PC-3 (cell line): ENCODE results near the gene FRRS1. TPM values are rescaled to one million over a fixed set of nuclear protein-coding genes. Genes with fewer than 3 reads are reported as not detected.

Experiments used
- ATAC-seq: fragments of 200-7000 bp; cut with Tn5 transposase; 2 replicates; pipeline ENCODE4 v1.9.1; 2020; ENCODE audit warnings: mild to moderate bottlenecking, moderate library complexity
- BruUV-seq: library from RNA; stranded (reverse); fragments of 400-500 nt; replicated peaks from 2 replicates; lab custom pipeline; 2021; lab: Mats Ljungman, UMichigan
- CTCF ChIA-PET: fragments of 300-600 bp; sonication (Branson Sonifier 250); formaldehyde crosslinking; loops from one replicate; lab custom pipeline; 2022; ENCODE audit warnings: antibody characterized with exemption; lab: Charles Lee
- POLR2A ChIA-PET: fragments of 300-600 bp; sonication (Branson Sonifier 250); formaldehyde crosslinking; loops from one replicate; lab custom pipeline; 2022; ENCODE audit warnings: antibody characterized with exemption; ENCODE audit not compliant: unreplicated experiment; lab: Charles Lee
- DNase-seq: peaks from one replicate; pipeline ENCODE4 v3.0.0-alpha.2; 2015
- H2AFZ ChIP-seq: fragments of 300-600 bp; sonication (generic); 2 replicates; pipeline ENCODE4 v1.6.0; 2016; ENCODE audit warnings: antibody characterized with exemption, low read length
- H3F3A ChIP-seq: fragments of 300-600 bp; sonication (generic); one replicate; pipeline ENCODE4 v1.6.0; 2017; ENCODE audit warnings: antibody characterized with exemption, low read length, control low read depth, mild to moderate bottlenecking; ENCODE audit not compliant: unreplicated experiment
- H3K27ac ChIP-seq: fragments of 300-600 bp; sonication (generic); 2 replicates; pipeline ENCODE4 v1.5.1; 2016; ENCODE audit warnings: mild to moderate bottlenecking, low read length
- H3K27me3 ChIP-seq: fragments of 300-600 bp; sonication (generic); 2 replicates; pipeline ENCODE4 v1.6.1; 2016; ENCODE audit warnings: low read length, mixed read lengths
- H3K36me3 ChIP-seq: fragments of 300-600 bp; sonication (generic); 2 replicates; pipeline ENCODE4 v1.6.1; 2016; ENCODE audit warnings: low read depth, mixed run types, low read length, mixed read lengths
- H3K4me1 ChIP-seq: fragments of 300-600 bp; sonication (generic); 2 replicates; pipeline ENCODE4 v1.5.1; 2016; ENCODE audit warnings: low read length; ENCODE audit not compliant: insufficient read depth
- H3K4me2 ChIP-seq: fragments of 300-600 bp; sonication (generic); 2 replicates; pipeline ENCODE4 v1.6.0; 2016; ENCODE audit warnings: low read length
- H3K4me3 ChIP-seq: fragments of 300-600 bp; sonication (generic); 2 replicates; pipeline ENCODE4 v1.5.1; 2016; ENCODE audit warnings: mild to moderate bottlenecking, low read length, mixed read lengths
- H3K79me2 ChIP-seq: fragments of 300-600 bp; sonication (generic); 2 replicates; pipeline ENCODE4 v1.6.1; 2017; ENCODE audit warnings: low read length, mixed read lengths
- H3K9ac ChIP-seq: fragments of 300-600 bp; sonication (generic); 2 replicates; pipeline ENCODE4 v1.6.0; 2016; ENCODE audit warnings: mild to moderate bottlenecking, low read length
- H3K9me2 ChIP-seq: fragments of 300-600 bp; sonication (generic); replicated peaks from 2 replicates; pipeline ENCODE4 v1.6.1; 2016; ENCODE audit warnings: mixed run types, low read length, mixed read lengths
- H3K9me3 ChIP-seq: fragments of 300-600 bp; sonication (generic); 2 replicates; pipeline ENCODE4 v1.6.1; 2016; ENCODE audit warnings: low read length, mixed read lengths
- H4K20me1 ChIP-seq: fragments of 300-600 bp; sonication (generic); 2 replicates; pipeline ENCODE4 v1.6.1; 2016; ENCODE audit warnings: low read length, mixed read lengths
- EZH2 ChIP-seq: fragments of 300-600 bp; sonication (generic); IDR thresholded peaks from one replicate; pipeline ENCODE4 v1.6.1; 2017; ENCODE audit warnings: antibody characterized with exemption, mild to moderate bottlenecking, low read length; ENCODE audit not compliant: unreplicated experiment
- EZH2phosphoT487 ChIP-seq: fragments of 300-600 bp; sonication (generic); IDR thresholded peaks from 2 replicates; pipeline ENCODE4 v1.6.1; 2018; ENCODE audit warnings: mild to moderate bottlenecking, antibody characterized with exemption, low read length, borderline replicate concordance
- intact Hi-C: fragments of 100-400 bp; cut with micrococcal nuclease; formaldehyde crosslinking; loops from 2 replicates; pipeline ENCODE4 v1.9.0; 2023
- total RNA-seq: library from RNA; depleted of rRNA; stranded (reverse); fragments of >200 nt; gene quantifications from 2 replicates; pipeline ENCODE4 v1.2.3, GENCODE V29; 2014
- TF ChIP-seq, protein P1 (sequence below): fragments of 300-600 bp; sonication (generic); conservative IDR thresholded peaks from 2 replicates; pipeline ENCODE4 v1.5.1; 2017; ENCODE audit warnings: antibody characterized with exemption, low read depth, mild to moderate bottlenecking, low read length

Gene FRRS1
- total RNA-seq, 1 experiment from 2014 or later: 16.3 TPM

GRCh38 chr1:99665212-99665611 lies 101.2 kb downstream of the FRRS1 start:
- ATAC-seq: no peak
- no peak overlapping the region for H2AFZ ChIP-seq
- H3K4me3 ChIP-seq: no peak overlapping the region
- H3K36me3 ChIP-seq: no peaks in the 10 kb centered on the region
- POLR2A ChIA-PET: interaction anchor here (0.6 kb wide), 2 partner anchors 74 to 172 kb away, joined by 3 to 5 read pairs; no protein-coding TSS in a partner anchor
- no peaks in the 10 kb centered on the region for H4K20me1 ChIP-seq
- H3K4me1 ChIP-seq: peaks cover 14% of the 10 kb centered on the region
- H3F3A ChIP-seq: no peaks in the 10 kb centered on the region
- no peak for DNase-seq
- H3K27ac ChIP-seq: no peak overlapping the region
- CTCF ChIA-PET: no interaction called here
- BruUV-seq: no TSS peak
- H3K9me3 ChIP-seq: no peaks in the 10 kb centered on the region
- H3K27me3 ChIP-seq: no peaks in the 10 kb centered on the region
- intact Hi-C loops: no loop called here
- no peaks in the 10 kb centered on the region for H3K79me2 ChIP-seq
- TF ChIP-seq EZH2phosphoT487 (no peak), EZH2 (no peak)
- TF ChIP-seq, protein P1, sequence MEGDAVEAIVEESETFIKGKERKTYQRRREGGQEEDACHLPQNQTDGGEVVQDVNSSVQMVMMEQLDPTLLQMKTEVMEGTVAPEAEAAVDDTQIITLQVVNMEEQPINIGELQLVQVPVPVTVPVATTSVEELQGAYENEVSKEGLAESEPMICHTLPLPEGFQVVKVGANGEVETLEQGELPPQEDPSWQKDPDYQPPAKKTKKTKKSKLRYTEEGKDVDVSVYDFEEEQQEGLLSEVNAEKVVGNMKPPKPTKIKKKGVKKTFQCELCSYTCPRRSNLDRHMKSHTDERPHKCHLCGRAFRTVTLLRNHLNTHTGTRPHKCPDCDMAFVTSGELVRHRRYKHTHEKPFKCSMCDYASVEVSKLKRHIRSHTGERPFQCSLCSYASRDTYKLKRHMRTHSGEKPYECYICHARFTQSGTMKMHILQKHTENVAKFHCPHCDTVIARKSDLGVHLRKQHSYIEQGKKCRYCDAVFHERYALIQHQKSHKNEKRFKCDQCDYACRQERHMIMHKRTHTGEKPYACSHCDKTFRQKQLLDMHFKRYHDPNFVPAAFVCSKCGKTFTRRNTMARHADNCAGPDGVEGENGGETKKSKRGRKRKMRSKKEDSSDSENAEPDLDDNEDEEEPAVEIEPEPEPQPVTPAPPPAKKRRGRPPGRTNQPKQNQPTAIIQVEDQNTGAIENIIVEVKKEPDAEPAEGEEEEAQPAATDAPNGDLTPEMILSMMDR: no peak
- H3K9ac ChIP-seq: no peak overlapping the region
- H3K9me2 ChIP-seq: no peaks in the 10 kb centered on the region
- H3K4me2 ChIP-seq: no peak overlapping the region

DNA sequence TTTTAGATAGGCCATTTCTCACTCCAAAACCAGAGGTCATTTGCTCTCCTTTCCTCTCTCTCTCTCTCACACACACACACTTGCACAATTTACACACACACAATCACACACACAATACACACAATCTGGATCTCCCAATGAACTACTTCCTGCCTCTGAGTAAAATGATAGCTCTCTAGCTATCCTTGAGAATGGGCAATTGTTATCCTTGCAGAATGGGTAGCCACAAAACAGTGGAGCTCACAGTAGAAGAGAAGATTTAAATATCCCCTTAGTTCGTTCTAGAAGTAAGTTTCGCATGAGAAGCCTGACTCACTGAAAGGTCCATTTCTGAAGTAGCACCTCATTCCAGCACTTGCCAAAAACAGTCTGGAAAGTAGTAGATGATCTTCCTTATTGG lies 102.9 kb downstream of the FRRS1 start:
- Histone ChIP-seq H3K27ac (peak overlapping the region; percentile 23; the same call in 1 of the 2 replicates), H3K9me2 (no peaks in the 10 kb centered on the region), H3K79me2 (no peaks in the 10 kb centered on the region), H2AFZ (no peak overlapping the region), H3F3A (no peaks in the 10 kb centered on the region), H3K4me3 (no peak overlapping the region), H3K36me3 (no peaks in the 10 kb centered on the region), H3K9ac (no peak overlapping the region), H3K4me2 (no peak overlapping the region), H3K4me1 (peaks cover 26% of the 10 kb centered on the region), H4K20me1 (no peaks in the 10 kb centered on the region), H3K9me3 (no peaks in the 10 kb centered on the region), H3K27me3 (no peaks in the 10 kb centered on the region)
- no peak for DNase-seq
- TF ChIP-seq, protein P1: no peak
- TF ChIP-seq EZH2phosphoT487 (no peak), EZH2 (no peak)
- intact Hi-C loops: no loop called here
- POLR2A ChIA-PET: no interaction called here
- no TSS peak for BruUV-seq
- CTCF ChIA-PET: no interaction called here
- no peak for ATAC-seq

DNA sequence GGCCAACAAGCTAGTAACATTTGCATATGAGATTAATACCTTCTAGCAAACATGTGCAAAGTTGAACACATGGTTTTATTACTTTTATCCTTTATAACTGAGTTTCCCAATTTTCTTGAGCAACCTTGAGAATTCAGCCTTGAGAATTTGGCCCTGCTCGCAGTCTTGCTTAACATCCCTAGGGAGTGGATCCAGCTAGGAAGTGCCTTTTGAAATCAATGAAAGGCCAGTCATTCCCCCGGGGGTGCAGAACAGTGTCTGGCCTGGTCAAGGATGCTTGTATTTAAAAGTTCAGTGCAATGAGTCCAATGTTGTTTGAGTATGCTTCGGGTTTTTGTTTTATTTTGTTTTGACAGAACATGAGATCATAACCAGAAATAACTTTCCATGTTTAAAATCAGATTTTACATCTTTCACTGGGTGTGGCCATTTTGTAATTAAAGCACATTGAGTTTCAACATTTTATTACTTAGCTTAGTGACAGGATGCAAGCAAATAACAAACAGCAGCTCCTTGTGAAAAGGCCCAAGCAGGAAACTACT lies 103.8 kb downstream of the FRRS1 start:
- ChIA-PET CTCF (no interaction called here), POLR2A (interaction anchor here (0.7 kb wide), 1 partner anchor 14 kb away, joined by 3 read pairs; no protein-coding TSS in a partner anchor)
- peak; percentile 30; the same call in 1 of the 2 replicates for ATAC-seq
- Histone ChIP-seq H3K4me3 (no peak overlapping the region), H2AFZ (no peak overlapping the region), H4K20me1 (no peaks in the 10 kb centered on the region), H3K9me3 (no peaks in the 10 kb centered on the region), H3K4me1 (peaks cover 29% of the 10 kb centered on the region), H3K27me3 (no peaks in the 10 kb centered on the region), H3K4me2 (no peak overlapping the region), H3K36me3 (no peaks in the 10 kb centered on the region), H3F3A (no peaks in the 10 kb centered on the region), H3K79me2 (no peaks in the 10 kb centered on the region), H3K9ac (no peak overlapping the region), H3K27ac (peak overlapping the region; percentile 23), H3K9me2 (no peaks in the 10 kb centered on the region)
- no peak for TF ChIP-seq EZH2
- no peak for TF ChIP-seq EZH2phosphoT487
- BruUV-seq: no TSS peak
- peak; percentile 21 for DNase-seq
- intact Hi-C loops: no loop called here
